ENCODE measurements around the gene WWOX.

DNA sequence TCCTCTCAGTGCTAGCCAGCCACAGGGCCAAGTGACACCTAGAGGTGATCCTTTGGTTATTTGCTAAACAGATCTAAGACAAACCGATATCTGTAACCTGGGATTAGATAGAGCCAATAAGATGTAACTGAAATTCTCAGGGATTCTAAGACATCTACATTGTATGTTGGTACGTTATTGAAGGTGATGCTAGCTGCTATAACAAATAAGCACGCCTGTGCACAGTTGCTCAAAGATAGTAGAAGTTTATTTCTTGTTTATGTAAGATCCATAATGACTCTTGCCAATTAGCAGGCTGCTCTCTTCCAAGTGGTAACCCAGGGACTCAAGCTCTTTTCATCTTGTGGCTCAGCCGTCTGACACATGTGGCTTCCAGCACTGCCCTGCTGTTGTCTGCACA lies 370.3 kb downstream of the WWOX start:
- TF ChIP-seq POLR2A (IDR thresholded peaks at IDR 0.05; ENCODE audit: low read depth, low read length) (no peak), RAD21 (IDR thresholded peaks at IDR 0.05; ENCODE audit: low read length) (no peak)
- TF ChIP-seq, protein P1, sequence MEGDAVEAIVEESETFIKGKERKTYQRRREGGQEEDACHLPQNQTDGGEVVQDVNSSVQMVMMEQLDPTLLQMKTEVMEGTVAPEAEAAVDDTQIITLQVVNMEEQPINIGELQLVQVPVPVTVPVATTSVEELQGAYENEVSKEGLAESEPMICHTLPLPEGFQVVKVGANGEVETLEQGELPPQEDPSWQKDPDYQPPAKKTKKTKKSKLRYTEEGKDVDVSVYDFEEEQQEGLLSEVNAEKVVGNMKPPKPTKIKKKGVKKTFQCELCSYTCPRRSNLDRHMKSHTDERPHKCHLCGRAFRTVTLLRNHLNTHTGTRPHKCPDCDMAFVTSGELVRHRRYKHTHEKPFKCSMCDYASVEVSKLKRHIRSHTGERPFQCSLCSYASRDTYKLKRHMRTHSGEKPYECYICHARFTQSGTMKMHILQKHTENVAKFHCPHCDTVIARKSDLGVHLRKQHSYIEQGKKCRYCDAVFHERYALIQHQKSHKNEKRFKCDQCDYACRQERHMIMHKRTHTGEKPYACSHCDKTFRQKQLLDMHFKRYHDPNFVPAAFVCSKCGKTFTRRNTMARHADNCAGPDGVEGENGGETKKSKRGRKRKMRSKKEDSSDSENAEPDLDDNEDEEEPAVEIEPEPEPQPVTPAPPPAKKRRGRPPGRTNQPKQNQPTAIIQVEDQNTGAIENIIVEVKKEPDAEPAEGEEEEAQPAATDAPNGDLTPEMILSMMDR (conservative IDR thresholded peaks at IDR 0.05; ENCODE audit: low read depth, low read length): no peak
